ENCODE results near the gene FAM47E.

- TF ChIP-seq CTCF (IDR thresholded peaks at IDR 0.05; ENCODE audit: low read depth, low read length, missing input control) = no peak
- TF ChIP-seq RXRA (IDR thresholded peaks at IDR 0.05) = no peak
- TF ChIP-seq REST (IDR thresholded peaks at IDR 0.05) = no peak
- TF ChIP-seq GABPA (IDR thresholded peaks at IDR 0.05 in 1 of 2, conservative IDR thresholded peaks at IDR 0.05 in 1 of 2) = no peak
- no peak for TF ChIP-seq YY1 (IDR thresholded peaks at IDR 0.05)
- TF ChIP-seq ZBTB33 (IDR thresholded peaks at IDR 0.05) = no peak
- no peak for TF ChIP-seq ATF3 (IDR thresholded peaks at IDR 0.05)
- no peak for TF ChIP-seq HNF4A (conservative IDR thresholded peaks at IDR 0.05)
- TF ChIP-seq MAX (IDR thresholded peaks at IDR 0.05) = no peak
Measured at GRCh38 chr4:76300012-76300411, 48.5 kb downstream of the FAM47E start.

All from liver (tissue), 3 donors.